IMR-90 (cell line): ENCODE measurements around the gene OR10A7. TPM values are rescaled to one million over a fixed set of nuclear protein-coding genes. Genes with fewer than 3 reads are reported as not detected.

ENCODE experiments used
- ATAC-seq: fragments of 200-7000 bp; cut with Tn5 transposase; 2 replicates; pipeline ENCODE4 v1.9.1; 2020; ENCODE audit warnings: low read depth, mild to moderate bottlenecking, moderate library complexity
- Bru-seq: library from RNA; stranded (reverse); fragments of 400-500 nt; gene quantifications from one replicate; lab custom pipeline; 2021; lab: Mats Ljungman, UMichigan
- BruChase-seq, 2 experiments: library from RNA; stranded (reverse); fragments of 400-500 nt; gene quantifications; one replicate each; lab custom pipeline; 2021; lab: Mats Ljungman, UMichigan
- BruUV-seq: library from RNA; stranded (reverse); fragments of 400-500 nt; replicated peaks from 2 replicates; lab custom pipeline; 2021; lab: Mats Ljungman, UMichigan
- CTCF ChIA-PET: fragments of 300-600 bp; formaldehyde crosslinking; extraction: SDS; loops from one replicate; lab custom pipeline; 2021; ENCODE audit warnings: antibody characterized with exemption; lab: Yijun Ruan, JAX
- POLR2A ChIA-PET: fragments of 300-600 bp; sonication (Branson Sonifier 250); formaldehyde crosslinking; loops from one replicate; lab custom pipeline; 2022; ENCODE audit warnings: antibody characterized with exemption; ENCODE audit not compliant: unreplicated experiment; lab: Charles Lee
- DNase-seq: peaks from one replicate; pipeline ENCODE4 v3.0.0; 2013
- H2AFZ ChIP-seq: replicated peaks from 2 replicates; pipeline ENCODE3; 2013; ENCODE audit warnings: low read length, mild to moderate bottlenecking; ENCODE audit not compliant: poor library complexity
- H2AK5ac ChIP-seq: 2 replicates; pipeline ENCODE4 v1.6.1; 2013; ENCODE audit warnings: low read depth, low read length, inconsistent platforms
- H2AK9ac ChIP-seq: replicated peaks from 2 replicates; pipeline ENCODE3; 2013; ENCODE audit warnings: mild to moderate bottlenecking, low read depth, low read length, moderate library complexity; ENCODE audit not compliant: poor library complexity
- H2BK120ac ChIP-seq: 2 replicates; pipeline ENCODE4 v1.6.1; 2013; ENCODE audit warnings: low read depth, low read length, inconsistent platforms
- H2BK15ac ChIP-seq: 3 replicates; pipeline ENCODE4 v1.6.1; 2013; ENCODE audit warnings: low read depth, low read length, inconsistent platforms
- H2BK20ac ChIP-seq: 2 replicates; pipeline ENCODE4 v1.6.1; 2013; ENCODE audit warnings: low read depth, mild to moderate bottlenecking, inconsistent platforms, low read length, moderate library complexity
- H2BK5ac ChIP-seq: 2 replicates; pipeline ENCODE4 v1.6.1; 2013; ENCODE audit warnings: mild to moderate bottlenecking, low read depth, low read length, inconsistent platforms; ENCODE audit not compliant: poor library complexity, severe bottlenecking
- H3K14ac ChIP-seq: replicated peaks from 2 replicates; pipeline ENCODE4 v1.6.1; 2013; ENCODE audit warnings: low read depth, low read length, inconsistent platforms
- H3K18ac ChIP-seq: 2 replicates; pipeline ENCODE4 v1.6.1; 2013; ENCODE audit warnings: low read depth, low read length, control low read depth
- H3K23ac ChIP-seq: 2 replicates; pipeline ENCODE4 v1.6.1; 2013; ENCODE audit warnings: low read depth, low read length, inconsistent platforms
- H3K27ac ChIP-seq: 2 replicates; pipeline ENCODE4 v1.5.1; 2013; ENCODE audit warnings: mild to moderate bottlenecking, control low read depth, low read length; ENCODE audit not compliant: insufficient read depth
- H3K27me3 ChIP-seq: 2 replicates; pipeline ENCODE4 v1.6.1; 2013; ENCODE audit warnings: low read length; ENCODE audit not compliant: control insufficient read depth, insufficient read depth
- H3K36me3 ChIP-seq: 2 replicates; pipeline ENCODE4 v1.6.1; 2013; ENCODE audit warnings: low read length, mixed read lengths; ENCODE audit not compliant: control insufficient read depth, insufficient read depth
- H3K4ac ChIP-seq: 2 replicates; pipeline ENCODE4 v1.6.1; 2013; ENCODE audit warnings: low read depth, low read length, inconsistent platforms
- H3K4me1 ChIP-seq: 2 replicates; pipeline ENCODE4 v1.6.1; 2013; ENCODE audit warnings: low read length, mixed read lengths; ENCODE audit not compliant: control insufficient read depth, insufficient read depth
- H3K4me2 ChIP-seq: 2 replicates; pipeline ENCODE4 v1.6.1; 2013; ENCODE audit warnings: low read depth, mild to moderate bottlenecking, control low read depth, low read length, moderate library complexity
- H3K4me3 ChIP-seq: 2 replicates; pipeline ENCODE4 v1.5.1; 2013; ENCODE audit warnings: low read depth, mild to moderate bottlenecking, control low read depth, low read length, moderate library complexity; ENCODE audit not compliant: insufficient read depth
- H3K56ac ChIP-seq: 2 replicates; pipeline ENCODE4 v1.6.1; 2013; ENCODE audit warnings: low read length, inconsistent platforms; ENCODE audit not compliant: insufficient read depth; ENCODE audit errors: extremely low read depth
- H3K79me1 ChIP-seq, 2 experiments: 2 replicates each; pipeline ENCODE4 v1.6.1; 2013; ENCODE audit warnings: low read length in 2 of 2, inconsistent platforms in 1 of 2, low read depth in 1 of 2
- H3K9ac ChIP-seq: 2 replicates; pipeline ENCODE4 v1.6.1; 2013; ENCODE audit warnings: low read depth, low read length, control low read depth
- H3K9me1 ChIP-seq: 2 replicates; pipeline ENCODE4 v1.6.1; 2013; ENCODE audit warnings: low read length, inconsistent platforms; ENCODE audit not compliant: insufficient read depth
- H3K9me3 ChIP-seq: 2 replicates; pipeline ENCODE4 v1.6.1; 2013; ENCODE audit warnings: low read length; ENCODE audit not compliant: control insufficient read depth, insufficient read depth
- H4K20me1 ChIP-seq: 2 replicates; pipeline ENCODE4 v1.6.1; 2013; ENCODE audit warnings: low read length, inconsistent platforms; ENCODE audit not compliant: insufficient read depth
- H4K5ac ChIP-seq: 2 replicates; pipeline ENCODE4 v1.6.1; 2013; ENCODE audit warnings: mild to moderate bottlenecking, low read depth, low read length, control low read depth
- H4K8ac ChIP-seq, 2 experiments: 2 replicates each; pipeline ENCODE4 v1.6.1; 2013; ENCODE audit warnings: low read depth in 2 of 2, low read length in 2 of 2, control low read depth in 1 of 2, inconsistent platforms in 1 of 2
- H4K91ac ChIP-seq: 2 replicates; pipeline ENCODE4 v1.6.1; 2013; ENCODE audit warnings: low read depth, low read length, inconsistent platforms; ENCODE audit not compliant: insufficient read depth
- BHLHE40 ChIP-seq: fragments of 150-350 bp; IDR thresholded peaks from 2 replicates; pipeline ENCODE4 v1.6.1; 2016; ENCODE audit warnings: mild to moderate bottlenecking, low read depth, low read length
- CEBPB ChIP-seq: IDR thresholded peaks from 2 replicates; pipeline ENCODE4 v1.6.1; 2012; ENCODE audit warnings: low read depth, low read length, improper control_type of control experiment
- CHD1 ChIP-seq: IDR thresholded peaks from 2 replicates; pipeline ENCODE4 v1.6.1; 2012; ENCODE audit warnings: low read depth, low read length, improper control_type of control experiment
- FOS ChIP-seq: fragments of 150-350 bp; IDR thresholded peaks from 2 replicates; pipeline ENCODE4 v1.6.1; 2016; ENCODE audit warnings: low read depth, low read length
- MAFK ChIP-seq: IDR thresholded peaks from 2 replicates; pipeline ENCODE4 v1.6.1; 2012; ENCODE audit warnings: low read depth, low read length, improper control_type of control experiment
- MAZ ChIP-seq: IDR thresholded peaks from 2 replicates; pipeline ENCODE4 v1.6.1; 2012; ENCODE audit warnings: low read depth, mild to moderate bottlenecking, low read length, improper control_type of control experiment, moderate library complexity, borderline replicate concordance
- NFE2L2 ChIP-seq: fragments of 150-350 bp; IDR thresholded peaks from 2 replicates; pipeline ENCODE4 v1.6.1; 2016; ENCODE audit warnings: low read depth, mild to moderate bottlenecking, low read length
- POLR2A ChIP-seq: IDR thresholded peaks from 2 replicates; pipeline ENCODE4 v1.6.1; 2012; ENCODE audit warnings: mild to moderate bottlenecking, low read depth, low read length
- RAD21 ChIP-seq: IDR thresholded peaks from 2 replicates; pipeline ENCODE4 v1.6.1; 2012; ENCODE audit warnings: low read length, improper control_type of control experiment
- RCOR1 ChIP-seq: IDR thresholded peaks from 2 replicates; pipeline ENCODE4 v1.6.1; 2012; ENCODE audit warnings: mild to moderate bottlenecking, low read length, improper control_type of control experiment; ENCODE audit not compliant: insufficient replicate concordance
- RFX5 ChIP-seq: IDR thresholded peaks from 2 replicates; pipeline ENCODE4 v1.8.0; 2012; ENCODE audit warnings: low read depth, mild to moderate bottlenecking, low read length, moderate library complexity
- SMC3 ChIP-seq: fragments of 150-350 bp; IDR thresholded peaks from 2 replicates; pipeline ENCODE4 v1.6.1; 2016; ENCODE audit warnings: low read depth, mild to moderate bottlenecking, antibody characterized with exemption, low read length, moderate library complexity
- WGBS, 2 experiments: methylation state at CpG; one replicate each; pipeline versions ENCODE4 v1.1.5 to v1.1.7; 2013; ENCODE audit warnings: missing lambda C conversion rate in 2 of 2; ENCODE audit not compliant: insufficient read length in 1 of 2; ENCODE audit errors: extremely low coverage in 2 of 2; 5-methylcytosine and 5-hydroxymethylcytosine counted together
- dilution Hi-C: fragments of 300-500 bp; cut with HindIII; formaldehyde crosslinking; loops from one replicate; pipeline ENCODE4 v1.14.3; 2018; ENCODE audit warnings: low sequenced_read_pairs; ENCODE audit not compliant: unreplicated experiment
- in situ Hi-C: fragments of 300-500 bp; cut with MboI; formaldehyde crosslinking; loops from 3 replicates; pipeline ENCODE4 v1.14.3; 2019; ENCODE audit warnings: low sequenced_read_pairs, inconsistent platforms, mixed read lengths
- intact Hi-C: fragments of 100-400 bp; cut with micrococcal nuclease; formaldehyde crosslinking; loops from 2 replicates; pipeline ENCODE4 v1.10.0; 2022
- long read RNA-seq: library from polyadenylated mRNA; unstranded; transcript quantifications from one replicate; pipeline ENCODE4 v2.0.0, GENCODE V29; 2021; ENCODE audit not compliant: unreplicated experiment
- polyA plus RNA-seq, 3 experiments: library from polyadenylated mRNA; depleted of rRNA; stranded (reverse); fragments of >200 nt; gene quantifications; 2 replicates each; pipeline ENCODE4 v1.2.3, GENCODE V29; 2012; ENCODE audit warnings: low replicate concordance in 1 of 3
- total RNA-seq: library from RNA; depleted of rRNA; stranded (reverse); fragments of >200 nt; gene quantifications from 2 replicates; pipeline ENCODE4 v1.2.3, GENCODE V29; 2012; rRNA removed
- TF ChIP-seq, protein P1 (sequence below): fragments of 150-350 bp; IDR thresholded peaks from 2 replicates; pipeline ENCODE4 v1.6.1; 2017; ENCODE audit warnings: mild to moderate bottlenecking, antibody characterized with exemption, low read length, low read depth
- TF ChIP-seq, protein P2 (sequence below): fragments of 150-350 bp; IDR thresholded peaks from 2 replicates; pipeline ENCODE4 v1.6.1; 2016; ENCODE audit warnings: low read depth, mild to moderate bottlenecking, low read length, moderate library complexity, borderline replicate concordance
- TF ChIP-seq, protein P3 (sequence below): conservative IDR thresholded peaks from 2 replicates; pipeline ENCODE4 v1.5.1; 2012; ENCODE audit warnings: mild to moderate bottlenecking, low read depth, low read length, improper control_type of control experiment

OR10A7 gene, protein sequence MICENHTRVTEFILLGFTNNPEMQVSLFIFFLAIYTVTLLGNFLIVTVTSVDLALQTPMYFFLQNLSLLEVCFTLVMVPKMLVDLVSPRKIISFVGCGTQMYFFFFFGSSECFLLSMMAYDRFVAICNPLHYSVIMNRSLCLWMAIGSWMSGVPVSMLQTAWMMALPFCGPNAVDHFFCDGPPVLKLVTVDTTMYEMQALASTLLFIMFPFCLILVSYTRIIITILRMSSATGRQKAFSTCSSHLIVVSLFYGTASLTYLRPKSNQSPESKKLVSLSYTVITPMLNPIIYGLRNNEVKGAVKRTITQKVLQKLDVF
- not detected in 2 replicates for total RNA-seq
- not detected in 2 replicates for polyA plus RNA-seq (2012; rRNA removed)
- not detected in 2 replicates for polyA plus RNA-seq (2012; cell fraction: cytosol; rRNA removed)
- polyA plus RNA-seq (2012; cell fraction: nucleus; rRNA removed; ENCODE audit: low replicate concordance), result not detected in 2 replicates
- not detected for Bru-seq, nascent RNA
- BruChase-seq, experiment 1, labeled RNA remaining after a 6-hour chase, result not detected
- not detected for BruChase-seq, experiment 2, labeled RNA remaining after a 2-hour chase
- long read RNA-seq, result 0 reads

DNA sequence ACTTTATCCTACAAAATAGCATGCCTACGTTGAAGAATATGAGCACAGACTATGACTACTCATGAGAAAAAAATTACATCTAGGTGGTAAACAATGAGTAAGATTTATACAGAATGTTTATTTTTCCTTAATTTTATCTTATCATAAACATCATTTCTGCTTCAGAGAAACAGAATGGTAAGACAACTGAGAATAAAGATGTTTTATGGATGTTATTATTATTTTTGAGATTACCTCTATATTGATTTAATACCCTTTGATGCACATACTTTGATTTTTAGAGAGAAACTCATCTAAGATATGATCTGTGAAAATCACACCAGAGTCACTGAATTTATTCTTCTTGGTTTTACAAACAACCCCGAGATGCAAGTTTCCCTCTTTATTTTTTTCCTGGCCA, at the start of gene OR10A7:
TSS of gene OR10A7 (plus strand) at position 301 of the 400 bp plus-strand sequence. CDS start at position 301, 0 bp downstream.
- in situ Hi-C loops, result no loop called here
- no TSS peak for BruUV-seq
- CTCF ChIA-PET, result no interaction called here
- Histone ChIP-seq H4K8ac (no peak within 1 kb of the TSS), H2BK120ac (no peak within 1 kb of the TSS), H4K20me1 (no peaks in the 10 kb centered on the region), H3K9ac (no peak within 1 kb of the TSS), H3K4me3 (no peak within 1 kb of the TSS), H3K14ac (no peak within 1 kb of the TSS), H2AFZ (no peak within 1 kb of the TSS), H3K4ac (no peak within 1 kb of the TSS), H3K9me3 (no peaks in the 10 kb centered on the region), H4K91ac (no peak within 1 kb of the TSS), H3K56ac (no peak within 1 kb of the TSS), H2AK9ac (no peak within 1 kb of the TSS), H3K23ac (no peak within 1 kb of the TSS), H3K27ac (no peak within 1 kb of the TSS), H2BK5ac (no peak within 1 kb of the TSS), H3K9me1 (no peaks in the 10 kb centered on the region), H2AK5ac (no peak within 1 kb of the TSS), H3K18ac (no peak within 1 kb of the TSS), H2BK15ac (no peak within 1 kb of the TSS), H3K4me2 (no peak within 1 kb of the TSS), H3K4me1 (no peaks in the 10 kb centered on the region), H3K27me3 (no peaks in the 10 kb centered on the region), H3K79me1 (no peaks in the 10 kb centered on the region), H4K5ac (no peak within 1 kb of the TSS), H3K36me3 (no peaks in the 10 kb centered on the region), H2BK20ac (no peak within 1 kb of the TSS)
- intact Hi-C loops, result no loop called here
- no peak for ATAC-seq
- POLR2A ChIA-PET, result no interaction called here
- 50% methylated on average over 1 of the region's 2 CpGs; no CpG with 5 or more reads in 1 of the 2 experiments for WGBS, 2 experiments
- no peak for DNase-seq
- dilution Hi-C loops, result no loop called here
- TF ChIP-seq FOS, result no peak
- TF ChIP-seq MAFK, result no peak
- TF ChIP-seq NFE2L2, result no peak
- no peak for TF ChIP-seq CHD1
- TF ChIP-seq, protein P1, sequence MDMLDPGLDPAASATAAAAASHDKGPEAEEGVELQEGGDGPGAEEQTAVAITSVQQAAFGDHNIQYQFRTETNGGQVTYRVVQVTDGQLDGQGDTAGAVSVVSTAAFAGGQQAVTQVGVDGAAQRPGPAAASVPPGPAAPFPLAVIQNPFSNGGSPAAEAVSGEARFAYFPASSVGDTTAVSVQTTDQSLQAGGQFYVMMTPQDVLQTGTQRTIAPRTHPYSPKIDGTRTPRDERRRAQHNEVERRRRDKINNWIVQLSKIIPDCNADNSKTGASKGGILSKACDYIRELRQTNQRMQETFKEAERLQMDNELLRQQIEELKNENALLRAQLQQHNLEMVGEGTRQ, result no peak
- TF ChIP-seq SMC3, result no peak
- TF ChIP-seq, protein P2, sequence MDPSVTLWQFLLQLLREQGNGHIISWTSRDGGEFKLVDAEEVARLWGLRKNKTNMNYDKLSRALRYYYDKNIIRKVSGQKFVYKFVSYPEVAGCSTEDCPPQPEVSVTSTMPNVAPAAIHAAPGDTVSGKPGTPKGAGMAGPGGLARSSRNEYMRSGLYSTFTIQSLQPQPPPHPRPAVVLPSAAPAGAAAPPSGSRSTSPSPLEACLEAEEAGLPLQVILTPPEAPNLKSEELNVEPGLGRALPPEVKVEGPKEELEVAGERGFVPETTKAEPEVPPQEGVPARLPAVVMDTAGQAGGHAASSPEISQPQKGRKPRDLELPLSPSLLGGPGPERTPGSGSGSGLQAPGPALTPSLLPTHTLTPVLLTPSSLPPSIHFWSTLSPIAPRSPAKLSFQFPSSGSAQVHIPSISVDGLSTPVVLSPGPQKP, result no peak
- no peak for TF ChIP-seq BHLHE40
- no peak for TF ChIP-seq RAD21
- TF ChIP-seq, protein P3, sequence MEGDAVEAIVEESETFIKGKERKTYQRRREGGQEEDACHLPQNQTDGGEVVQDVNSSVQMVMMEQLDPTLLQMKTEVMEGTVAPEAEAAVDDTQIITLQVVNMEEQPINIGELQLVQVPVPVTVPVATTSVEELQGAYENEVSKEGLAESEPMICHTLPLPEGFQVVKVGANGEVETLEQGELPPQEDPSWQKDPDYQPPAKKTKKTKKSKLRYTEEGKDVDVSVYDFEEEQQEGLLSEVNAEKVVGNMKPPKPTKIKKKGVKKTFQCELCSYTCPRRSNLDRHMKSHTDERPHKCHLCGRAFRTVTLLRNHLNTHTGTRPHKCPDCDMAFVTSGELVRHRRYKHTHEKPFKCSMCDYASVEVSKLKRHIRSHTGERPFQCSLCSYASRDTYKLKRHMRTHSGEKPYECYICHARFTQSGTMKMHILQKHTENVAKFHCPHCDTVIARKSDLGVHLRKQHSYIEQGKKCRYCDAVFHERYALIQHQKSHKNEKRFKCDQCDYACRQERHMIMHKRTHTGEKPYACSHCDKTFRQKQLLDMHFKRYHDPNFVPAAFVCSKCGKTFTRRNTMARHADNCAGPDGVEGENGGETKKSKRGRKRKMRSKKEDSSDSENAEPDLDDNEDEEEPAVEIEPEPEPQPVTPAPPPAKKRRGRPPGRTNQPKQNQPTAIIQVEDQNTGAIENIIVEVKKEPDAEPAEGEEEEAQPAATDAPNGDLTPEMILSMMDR, result no peak
- no peak for TF ChIP-seq RFX5
- TF ChIP-seq POLR2A, result no peak
- no peak for TF ChIP-seq RCOR1
- TF ChIP-seq MAZ, result no peak
- TF ChIP-seq CEBPB, result no peak
